GM18873 (cell line): ENCODE data around the gene CDH23.

Experiments used
- ATAC-seq: cut with Tn5 transposase; IDR thresholded peaks from one replicate; pipeline ENCODE4 v1.9.1; 2021; ENCODE audit warnings: mild to moderate bottlenecking, moderate library complexity, moderate number of reproducible peaks; ENCODE audit not compliant: unreplicated experiment, low FRiP score

The CDH23 gene

GRCh38 chr10:71573562-71574518 lies 177.1 kb downstream of the CDH23 start:
- ATAC-seq = no peak

GRCh38 chr10:71575451-71575850 lies 178.7 kb downstream of the CDH23 start:
- no peak for ATAC-seq

GRCh38 chr10:71575934-71576801 lies 179.4 kb downstream of the CDH23 start:
- no peak for ATAC-seq

GRCh38 chr10:71576842-71577241 lies 180.1 kb downstream of the CDH23 start:
- ATAC-seq = no peak

GRCh38 chr10:71577345-71577744 lies 180.6 kb downstream of the CDH23 start:
- no peak for ATAC-seq

- ATAC-seq = no peak
Observed at GRCh38 chr10:71578069-71578468, 181.3 kb downstream of the CDH23 start.

GRCh38 chr10:71579668-71580067 lies 182.9 kb downstream of the CDH23 start:
- no peak for ATAC-seq

- no peak for ATAC-seq
Observed at GRCh38 chr10:71580415-71580814, 183.7 kb downstream of the CDH23 start.

- no peak for ATAC-seq
Observed at GRCh38 chr10:71580926-71581325, 184.2 kb downstream of the CDH23 start.

- no peak for ATAC-seq
Observed at GRCh38 chr10:71581376-71581775, 184.7 kb downstream of the CDH23 start.

- ATAC-seq = no peak
Observed at GRCh38 chr10:71582019-71582418, 185.3 kb downstream of the CDH23 start.

GRCh38 chr10:71582506-71583475 lies 186.1 kb downstream of the CDH23 start:
- no peak for ATAC-seq

- ATAC-seq = no peak
Observed at GRCh38 chr10:71584461-71584860, 187.7 kb downstream of the CDH23 start.

- ATAC-seq = no peak
Observed at GRCh38 chr10:71584902-71585563, 188.3 kb downstream of the CDH23 start.

- no peak for ATAC-seq
Observed at GRCh38 chr10:71585564-71586290, 189.0 kb downstream of the CDH23 start.

GRCh38 chr10:71587941-71588573 lies 191.3 kb downstream of the CDH23 start:
- no peak for ATAC-seq

- ATAC-seq = no peak
Observed at GRCh38 chr10:71588685-71589084, 192.0 kb downstream of the CDH23 start.
